Stimulated activated CD8-positive, alpha-beta memory T cell treated with anti-CD3 and anti-CD28 coated beads, Interleukin-4, amount 100 ng/mL, for 24 hours (primary cell): ENCODE results near the gene TTC28.
"Not testable (repeated sequence)": the region's sequence is repeated elsewhere in the genome, so short reads cannot be mapped to it uniquely, and the experiment has no call there.

Experiments used
- DNase-seq: peaks from one replicate; pipeline ENCODE4 v3.0.0-alpha.2; 2020; ENCODE audit warnings: low read depth

Gene TTC28

GRCh38 chr22:28096161-28096560, 583.5 kb downstream of the TTC28 start:
- DNase-seq: no peak

- DNase-seq: no peak
These were observed 584.1 kb downstream of the TTC28 start for GRCh38 chr22:28095316-28096095.

GRCh38 chr22:28094771-28095170, 584.9 kb downstream of the TTC28 start:
- DNase-seq: no peak

GRCh38 chr22:28093711-28094110, 585.9 kb downstream of the TTC28 start:
- DNase-seq: no peak

- DNase-seq: no peak
These were observed 588.2 kb downstream of the TTC28 start for GRCh38 chr22:28091486-28091885.

- DNase-seq: not testable (repeated sequence)
These were observed 590.1 kb downstream of the TTC28 start for GRCh38 chr22:28089541-28089940.

GRCh38 chr22:28077166-28077565, 602.5 kb downstream of the TTC28 start:
- DNase-seq: no peak

- no peak for DNase-seq
These were observed 604.2 kb downstream of the TTC28 start for GRCh38 chr22:28075358-28075981.

- DNase-seq: no peak
These were observed 605.1 kb downstream of the TTC28 start for GRCh38 chr22:28074526-28074925.

GRCh38 chr22:28072066-28072465, 607.6 kb downstream of the TTC28 start:
- no peak for DNase-seq

- no peak for DNase-seq
These were observed 610.8 kb downstream of the TTC28 start for GRCh38 chr22:28068826-28069225.

GRCh38 chr22:28064920-28065319, 614.7 kb downstream of the TTC28 start:
- no peak for DNase-seq

GRCh38 chr22:28063656-28064055, 616.0 kb downstream of the TTC28 start:
- DNase-seq: no peak

- DNase-seq: not testable (repeated sequence)
These were observed 619.0 kb downstream of the TTC28 start for GRCh38 chr22:28060594-28060993.

- DNase-seq: no peak
These were observed 621.6 kb downstream of the TTC28 start for GRCh38 chr22:28058036-28058435.

GRCh38 chr22:28054819-28055208, 624.8 kb downstream of the TTC28 start:
- no peak for DNase-seq

- DNase-seq: no peak
These were observed 625.5 kb downstream of the TTC28 start for GRCh38 chr22:28053896-28054818.

GRCh38 chr22:28052825-28053269, 626.8 kb downstream of the TTC28 start:
- DNase-seq: no peak

- peak; percentile 16 for DNase-seq
These were observed 627.8 kb downstream of the TTC28 start for GRCh38 chr22:28051787-28052356.

GRCh38 chr22:28051091-28051786, 628.4 kb downstream of the TTC28 start:
- no peak for DNase-seq

- no peak for DNase-seq
These were observed 631.1 kb downstream of the TTC28 start for GRCh38 chr22:28048529-28048928.

- DNase-seq: no peak
These were observed 631.9 kb downstream of the TTC28 start for GRCh38 chr22:28047740-28048139.
